Omental fat pad (tissue), 4 donors: ENCODE results near the gene AAMP. TPM values are rescaled to one million over a fixed set of nuclear protein-coding genes. Genes with fewer than 3 reads are reported as not detected.

Experiments used
- ATAC-seq: fragments of 150-250 bp; one replicate; pipeline ENCODE4 v1.9.1; 2016; ENCODE audit warnings: mild to moderate bottlenecking, moderate library complexity; ENCODE audit not compliant: low FRiP score
- DNase-seq: peaks from one replicate; pipeline ENCODE4 v3.0.0-alpha.2; 2019; ENCODE audit warnings: low spot score
- total RNA-seq, 4 donors: library from RNA; depleted of rRNA; stranded (reverse); fragments of >200 nt; gene quantifications; one replicate each; pipeline ENCODE4 v1.1.0, GENCODE V29; 2016
- TF ChIP-seq, protein P1 (sequence below), 3 donors: fragments of 450-650 bp; IDR thresholded peaks; one replicate each; pipeline ENCODE4 v1.5.1; 2016 to 2017; ENCODE audit warnings: antibody characterized with exemption in 3 of 3, mild to moderate bottlenecking in 3 of 3, moderate library complexity in 2 of 3

AAMP gene
- total RNA-seq, 4 donors from 2014 or later = 122 to 165 (median 140) TPM

DNA sequence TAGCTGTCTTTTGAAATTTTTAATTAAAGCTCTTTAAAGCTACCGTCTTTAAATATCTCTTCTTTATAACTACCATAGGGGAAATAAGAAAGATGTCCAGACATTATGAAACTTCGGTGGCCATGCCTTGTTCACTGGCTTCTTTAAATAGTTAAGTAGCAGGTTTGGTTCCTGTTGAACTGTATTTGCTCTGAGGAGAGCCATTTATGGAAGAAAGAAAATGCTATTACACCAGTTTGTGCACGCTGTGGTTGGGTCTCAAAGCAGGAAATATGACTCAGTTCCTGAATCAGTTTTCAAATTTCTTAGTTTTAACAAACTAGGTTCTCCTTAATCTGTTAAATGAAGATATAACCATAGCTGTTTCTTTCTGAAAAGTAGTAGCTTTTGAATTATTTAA, 40.7 kb downstream of the AAMP start:
- ATAC-seq (no peak), DNase-seq (no peak)
- TF ChIP-seq, protein P1, sequence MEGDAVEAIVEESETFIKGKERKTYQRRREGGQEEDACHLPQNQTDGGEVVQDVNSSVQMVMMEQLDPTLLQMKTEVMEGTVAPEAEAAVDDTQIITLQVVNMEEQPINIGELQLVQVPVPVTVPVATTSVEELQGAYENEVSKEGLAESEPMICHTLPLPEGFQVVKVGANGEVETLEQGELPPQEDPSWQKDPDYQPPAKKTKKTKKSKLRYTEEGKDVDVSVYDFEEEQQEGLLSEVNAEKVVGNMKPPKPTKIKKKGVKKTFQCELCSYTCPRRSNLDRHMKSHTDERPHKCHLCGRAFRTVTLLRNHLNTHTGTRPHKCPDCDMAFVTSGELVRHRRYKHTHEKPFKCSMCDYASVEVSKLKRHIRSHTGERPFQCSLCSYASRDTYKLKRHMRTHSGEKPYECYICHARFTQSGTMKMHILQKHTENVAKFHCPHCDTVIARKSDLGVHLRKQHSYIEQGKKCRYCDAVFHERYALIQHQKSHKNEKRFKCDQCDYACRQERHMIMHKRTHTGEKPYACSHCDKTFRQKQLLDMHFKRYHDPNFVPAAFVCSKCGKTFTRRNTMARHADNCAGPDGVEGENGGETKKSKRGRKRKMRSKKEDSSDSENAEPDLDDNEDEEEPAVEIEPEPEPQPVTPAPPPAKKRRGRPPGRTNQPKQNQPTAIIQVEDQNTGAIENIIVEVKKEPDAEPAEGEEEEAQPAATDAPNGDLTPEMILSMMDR (IDR thresholded peaks at IDR 0.05) = no peak

DNA sequence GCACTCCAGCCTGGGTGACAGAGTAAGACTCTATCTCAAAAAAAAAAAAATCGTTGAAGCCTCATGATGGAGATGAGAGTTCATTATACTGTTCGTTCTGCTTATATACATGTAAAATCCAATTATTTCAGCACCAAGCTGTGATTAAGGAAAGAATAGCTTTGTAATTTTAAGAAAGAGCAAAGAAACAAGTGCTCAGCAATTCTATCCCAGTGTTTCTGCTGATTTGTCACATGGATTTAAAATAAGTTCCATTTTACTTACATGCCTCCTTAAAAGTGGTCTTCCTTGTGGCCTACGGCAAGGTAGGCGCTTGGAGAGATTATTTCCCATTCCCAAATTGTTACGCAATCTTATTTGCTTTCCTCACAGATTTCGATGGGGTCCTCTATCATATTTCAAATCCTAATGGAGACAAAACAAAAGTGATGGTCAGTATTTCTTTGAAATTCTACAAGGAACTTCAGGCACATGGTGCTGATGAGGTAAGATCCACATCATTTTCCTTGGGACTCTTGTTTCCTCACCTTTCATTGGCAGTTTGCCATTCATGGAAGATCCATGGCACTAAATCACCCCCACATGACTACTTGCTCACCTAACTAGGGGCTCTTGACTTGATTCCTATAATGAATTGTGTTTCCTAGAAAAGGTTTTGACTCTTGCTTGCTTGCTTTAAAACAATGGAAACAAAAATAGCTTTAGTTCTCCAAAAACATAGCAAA, 41.4 kb downstream of the AAMP start:
- TF ChIP-seq, protein P1 (IDR thresholded peaks at IDR 0.05) = no peak
- ATAC-seq (no peak), DNase-seq (no peak)

DNA sequence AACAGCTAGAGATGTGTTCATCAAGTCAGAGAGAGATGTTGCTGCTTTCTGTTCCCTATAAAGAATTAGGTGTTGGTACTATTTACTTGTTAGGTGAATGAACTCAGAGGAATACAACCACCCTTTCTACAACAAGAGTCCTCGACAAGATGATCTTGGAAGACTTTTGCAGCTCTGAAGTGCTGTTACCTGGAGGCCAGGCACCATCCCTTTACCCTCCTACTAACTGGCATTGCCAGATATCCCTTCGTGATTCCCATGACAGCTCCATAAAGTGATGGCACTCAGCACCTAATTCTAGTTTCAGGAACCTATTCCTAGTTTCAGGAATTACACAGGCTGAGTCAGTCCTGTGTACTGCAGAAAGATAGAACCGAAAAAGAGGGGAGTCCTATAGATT, 43.0 kb downstream of the AAMP start:
- TF ChIP-seq, protein P1 (IDR thresholded peaks at IDR 0.05) = no peak
- DNase-seq (no peak), ATAC-seq (no peak)

DNA sequence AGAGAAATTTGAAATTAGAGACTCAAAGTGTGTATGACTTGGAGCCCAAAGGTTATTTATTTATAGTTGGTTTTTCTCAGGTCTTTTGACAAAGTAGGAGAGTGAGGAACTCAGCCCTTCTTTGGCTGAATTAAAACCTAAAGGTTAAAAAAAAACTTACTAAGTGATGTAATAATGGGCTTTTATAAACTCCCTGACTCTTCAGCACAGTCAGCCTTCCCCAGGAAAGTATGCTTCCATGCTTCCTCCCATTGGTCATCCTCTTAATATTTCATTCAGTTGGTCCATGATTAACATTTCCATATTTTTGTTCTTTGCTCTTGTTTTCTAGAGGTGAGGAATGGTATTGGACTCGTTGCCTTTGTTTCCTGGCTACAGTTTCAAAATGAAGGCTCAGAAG, 45.8 kb downstream of the AAMP start:
- TF ChIP-seq, protein P1 (IDR thresholded peaks at IDR 0.05) = no peak
- no peak for ATAC-seq

DNA sequence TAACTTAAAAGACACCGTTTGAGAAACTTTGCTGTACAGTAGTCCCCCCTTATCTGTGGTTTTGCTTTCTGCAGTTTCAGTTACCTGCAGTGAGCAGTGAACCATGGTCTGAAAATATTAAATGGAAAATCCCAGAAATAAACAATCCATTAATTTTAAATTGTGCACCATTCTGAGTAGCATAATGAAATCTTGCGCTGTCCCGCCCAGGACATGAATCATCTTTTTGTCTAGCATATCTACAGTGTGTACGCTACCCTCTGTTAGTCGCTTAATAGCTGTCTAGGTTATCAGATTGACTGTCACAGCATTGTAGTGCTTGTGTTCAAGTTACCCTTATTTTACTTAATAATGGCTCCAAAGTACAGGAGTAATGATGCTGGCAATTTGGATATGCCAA, 46.9 kb downstream of the AAMP start:
- DNase-seq (no peak), ATAC-seq (no peak)
- TF ChIP-seq, protein P1 (IDR thresholded peaks at IDR 0.05) = no peak

More for the DNA sequence above, 45.8 kb downstream of the AAMP start:
- no peak for DNase-seq

DNA sequence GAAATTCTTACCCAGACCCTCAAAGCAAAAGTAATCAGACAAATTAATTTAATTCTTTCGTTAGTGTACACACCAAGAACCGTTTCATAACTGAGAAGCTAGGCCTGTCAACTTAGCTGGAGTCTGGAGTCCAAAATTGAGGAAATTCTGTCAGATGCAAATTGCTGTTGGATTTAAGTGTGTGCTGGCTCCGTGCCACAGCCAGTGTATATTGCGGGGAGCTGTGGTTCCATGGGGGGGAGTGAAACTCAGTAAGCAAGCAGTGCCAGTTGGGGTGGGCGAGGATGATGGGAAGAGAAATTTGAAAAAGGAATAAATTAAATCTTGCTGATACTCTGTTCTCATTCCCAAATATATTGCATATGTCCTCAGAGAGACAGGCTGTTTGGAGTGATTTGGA, 48.9 kb downstream of the AAMP start:
- TF ChIP-seq, protein P1 (IDR thresholded peaks at IDR 0.05) = no peak
- DNase-seq = no peak
- ATAC-seq = no peak

DNA sequence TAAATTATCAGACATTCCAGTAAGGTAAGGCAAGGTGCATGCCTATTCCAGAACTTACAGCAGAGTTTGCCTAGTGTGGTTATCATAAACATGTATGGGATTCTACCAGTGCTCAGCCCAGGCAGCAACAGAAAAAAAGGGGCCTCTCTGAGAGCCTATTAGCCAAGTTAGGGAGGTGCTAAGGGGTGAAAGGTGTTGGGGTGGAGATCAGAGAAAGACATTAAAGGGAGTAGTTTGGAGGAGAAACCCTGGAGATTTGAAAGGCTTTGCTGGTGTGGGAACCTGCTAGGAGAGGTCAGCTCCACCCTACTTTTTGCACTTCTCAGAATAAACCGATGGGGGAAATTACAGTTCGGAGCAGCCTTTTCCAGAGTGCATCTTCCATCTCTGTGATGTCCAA, 50.0 kb downstream of the AAMP start:
- DNase-seq = no peak

More for the DNA sequence above, 50.0 kb downstream of the AAMP start:
- TF ChIP-seq, protein P1 (IDR thresholded peaks at IDR 0.05) = no peak
- no peak for ATAC-seq
